PC-3 (cell line): ENCODE data around the gene BCL3.

Source experiments
- CTCF ChIP-seq: fragments of 300-600 bp; sonication (generic); conservative IDR thresholded peaks from 2 replicates; pipeline ENCODE4 v1.5.1; 2017; ENCODE audit warnings: antibody characterized with exemption, low read depth, mild to moderate bottlenecking, low read length
- EZH2 ChIP-seq: fragments of 300-600 bp; sonication (generic); IDR thresholded peaks from one replicate; pipeline ENCODE4 v1.6.1; 2017; ENCODE audit warnings: antibody characterized with exemption, mild to moderate bottlenecking, low read length; ENCODE audit not compliant: unreplicated experiment

GRCh38 chr19:44789943-44790483, 41.5 kb downstream of the BCL3 start:
- TF ChIP-seq EZH2 (no peak), CTCF (no peak)
